Endothelial cell of umbilical vein (primary cell): ENCODE measurements around the gene EHD1. TPM values are rescaled to one million over a fixed set of nuclear protein-coding genes. Genes with fewer than 3 reads are reported as not detected.

Experiments
- BruUV-seq: library from RNA; stranded (reverse); fragments of 400-500 nt; replicated peaks from 2 replicates; lab custom pipeline; 2021; lab: Mats Ljungman, UMichigan
- CTCF ChIA-PET: fragments of 300-600, 350-600 bp; sonication (Branson Sonifier 250); formaldehyde crosslinking; loops from one replicate; lab custom pipeline; 2021; ENCODE audit warnings: antibody characterized with exemption, inconsistent platforms; lab: Charles Lee
- POLR2A ChIA-PET: fragments of 300-600, 350-600 bp; sonication (Branson Sonifier 250); formaldehyde crosslinking; loops from one replicate; lab custom pipeline; 2021; ENCODE audit warnings: antibody characterized with exemption, inconsistent platforms; lab: Charles Lee
- DNase-seq: peaks from one replicate; pipeline ENCODE4 v3.0.0-alpha.2; 2011; ENCODE audit warnings: low read depth, low spot score
- FAIRE-seq: peaks from 2 replicates; lab custom pipeline; 2011; peaks lifted over from hg19 to GRCh38; lab: Jason Lieb, UNC
- H2AFZ ChIP-seq: 2 replicates; pipeline ENCODE4 v1.6.0; 2012; ENCODE audit warnings: low read depth, low read length, control low read depth, inconsistent platforms
- H3K27ac ChIP-seq: 2 replicates; pipeline ENCODE4 v1.5.1; 2011; ENCODE audit warnings: low read depth, mild to moderate bottlenecking, control low read depth, low read length, moderate library complexity; ENCODE audit not compliant: insufficient read depth
- H3K27me3 ChIP-seq, 2 experiments: 2 replicates each; pipeline versions ENCODE4 v1.6.0 to v1.6.1; 2011; ENCODE audit warnings: low read length in 2 of 2, mixed read lengths in 1 of 2; ENCODE audit not compliant: control insufficient read depth in 2 of 2, insufficient read depth in 2 of 2
- H3K36me3 ChIP-seq, 2 experiments: 2 replicates in 1 of 2; 3 replicates in 1 of 2; pipeline ENCODE4 v1.5.1; 2011; ENCODE audit warnings: low read length in 2 of 2, mild to moderate bottlenecking in 1 of 2, moderate library complexity in 1 of 2; ENCODE audit not compliant: control insufficient read depth in 2 of 2, insufficient read depth in 2 of 2; ENCODE audit errors: extremely low read depth in 1 of 2
- H3K4me1 ChIP-seq: 3 replicates; pipeline ENCODE4 v1.5.1; 2011; ENCODE audit warnings: mild to moderate bottlenecking, low read length; ENCODE audit not compliant: control insufficient read depth, insufficient read depth; ENCODE audit errors: extremely low read depth
- H3K4me2 ChIP-seq: 2 replicates; pipeline ENCODE4 v1.6.1; 2011; ENCODE audit warnings: low read length, control low read depth, mixed read lengths; ENCODE audit not compliant: insufficient read depth
- H3K4me3 ChIP-seq, 3 experiments: fragments of 200-600 bp in 1 of 3; sonication (generic), shearing (Covaris generic) in 1 of 3; replicated peaks in 1 of 3; 2 replicates each; pipeline ENCODE4 v1.5.1; 2011 to 2016; ENCODE audit warnings: control low read depth in 3 of 3, low read length in 3 of 3, mild to moderate bottlenecking in 2 of 3, inconsistent platforms in 1 of 3, low read depth in 1 of 3, moderate library complexity in 1 of 3; ENCODE audit not compliant: insufficient read depth in 1 of 3
- H3K79me2 ChIP-seq: 2 replicates; pipeline ENCODE4 v1.6.0; 2012; ENCODE audit warnings: low read length, inconsistent platforms; ENCODE audit not compliant: control insufficient read depth, insufficient read depth
- H3K9ac ChIP-seq: replicated peaks from 2 replicates; pipeline ENCODE3; 2011; ENCODE audit warnings: low read length, control low read depth; ENCODE audit not compliant: insufficient read depth; ENCODE audit errors: extremely low read depth
- H3K9me1 ChIP-seq: replicated peaks from 3 replicates; pipeline ENCODE4 v1.6.0; 2011; ENCODE audit warnings: mild to moderate bottlenecking, low read length; ENCODE audit not compliant: control insufficient read depth, insufficient read depth; ENCODE audit errors: extremely low read depth
- H3K9me3 ChIP-seq: replicated peaks from 2 replicates; pipeline ENCODE4 v1.5.1; 2012; ENCODE audit warnings: low read length, inconsistent platforms; ENCODE audit not compliant: control insufficient read depth, insufficient read depth
- H4K20me1 ChIP-seq: replicated peaks from 2 replicates; pipeline ENCODE3; 2011; ENCODE audit warnings: mild to moderate bottlenecking, low read length; ENCODE audit not compliant: control insufficient read depth, insufficient read depth; ENCODE audit errors: extremely low read depth
- CTCF ChIP-seq, 2 donors: IDR thresholded peaks; 1 replicate in 1 of 2; 2 replicates in 1 of 2; pipeline ENCODE4 v1.5.1; 2011; ENCODE audit warnings: low read length in 2 of 2, mild to moderate bottlenecking in 2 of 2, moderate library complexity in 2 of 2, control low read depth in 1 of 2, inconsistent platforms in 1 of 2, low read depth in 1 of 2; ENCODE audit not compliant: insufficient read depth in 1 of 2; ENCODE audit errors: extremely low read depth in 1 of 2
- EZH2 ChIP-seq: IDR thresholded peaks from 2 replicates; pipeline ENCODE4 v1.6.1; 2012; ENCODE audit warnings: borderline replicate concordance, low read depth, mild to moderate bottlenecking, moderate library complexity, low read length, inconsistent platforms; ENCODE audit not compliant: severe bottlenecking
- FOS ChIP-seq: IDR thresholded peaks from 2 replicates; pipeline ENCODE4 v1.6.1; 2011; ENCODE audit warnings: mild to moderate bottlenecking, low read length, moderate library complexity, borderline replicate concordance; ENCODE audit not compliant: insufficient read depth
- GATA2 ChIP-seq: IDR thresholded peaks from 2 replicates; pipeline ENCODE4 v1.7.0; 2011; ENCODE audit warnings: low read depth, mild to moderate bottlenecking, moderate library complexity, mixed read lengths, low read length; ENCODE audit not compliant: insufficient read length, insufficient read depth
- JUN ChIP-seq: IDR thresholded peaks from 2 replicates; pipeline ENCODE4 v1.6.1; 2011; ENCODE audit warnings: borderline replicate concordance, low read depth; ENCODE audit not compliant: insufficient read length, insufficient read depth
- MAX ChIP-seq: IDR thresholded peaks from 2 replicates; pipeline ENCODE4 v1.6.1; 2011; ENCODE audit not compliant: insufficient read depth, insufficient read length
- MYC ChIP-seq: IDR thresholded peaks from one replicate; pipeline ENCODE4 v1.6.1; 2011; ENCODE audit warnings: mild to moderate bottlenecking, low read depth, low read length
- POLR2A ChIP-seq: IDR thresholded peaks from 2 replicates; pipeline ENCODE4 v1.6.1; 2012; ENCODE audit warnings: low read depth, mild to moderate bottlenecking, control low read depth, low read length
- POLR2AphosphoS5 ChIP-seq: IDR thresholded peaks from 2 replicates; pipeline ENCODE4 v1.6.1; 2012; ENCODE audit warnings: low read depth, mild to moderate bottlenecking, control low read depth, low read length, moderate library complexity; ENCODE audit not compliant: insufficient read depth
- dilution Hi-C: fragments of 300-500 bp; cut with MboI; formaldehyde crosslinking; loops from one replicate; pipeline ENCODE4 v1.15.0; 2019; ENCODE audit warnings: low sequenced_read_pairs; ENCODE audit not compliant: extremely low pct_ligation_motif_present
- intact Hi-C: fragments of 100-400 bp; cut with micrococcal nuclease; formaldehyde crosslinking; loops from one replicate; pipeline ENCODE4 v1.10.0; 2022
- polyA plus RNA-seq, 4 experiments: library from polyadenylated mRNA; depleted of rRNA in 3 of 4; stranded (reverse) in 3 of 4; unstranded in 1 of 4; fragments of >200 nt; gene quantifications; 2 replicates each; pipeline versions ENCODE4 v1.2.1 to v1.2.3, GENCODE V29; 2011 to 2012; ENCODE audit warnings: missing spikeins in 1 of 4
- total RNA-seq: library from RNA; stranded (reverse); gene quantifications from 2 replicates; pipeline ENCODE4 v1.2.3, GENCODE V29; 2021

Gene EHD1
- total and polyA plus RNA-seq, 2 donors (not counting 3 experiments of a cell fraction or from before 2014, with no cell fraction given) = 109 to 136 TPM

GRCh38 chr11:64855596-64856304 lies 22.7 kb downstream of the EHD1 start:
- Histone ChIP-seq H3K9ac (peak overlapping the region; percentile 4), H3K27ac (peak overlapping the region; percentile 74), H3K79me2 (peaks cover 28% of the 10 kb centered on the region), H3K4me2 (no peak overlapping the region), H3K9me3 (no peaks in the 10 kb centered on the region), H3K4me3 (no peak overlapping the region), H3K4me1 (peaks cover 37% of the 10 kb centered on the region), H3K27me3 (no peaks in the 10 kb centered on the region), H3K36me3 (peaks cover 0 to 21% of the 10 kb centered on the region in 2 experiments), H4K20me1 (no peaks in the 10 kb centered on the region), H2AFZ (no peak overlapping the region), H3K9me1 (no peaks in the 10 kb centered on the region)
- ChIA-PET CTCF (interaction anchor here (0.6 to 9.1 kb wide), 12 partner anchors 8 to 76 kb away, joined by 3 to 101 read pairs (median 6); partner anchors contain the start of genes CDC42BPG and EHD1), POLR2A (interaction anchor here (1.0 to 2.8 kb wide), 6 partner anchors 9 to 22 kb away, joined by 3 to 18 read pairs (median 9); partner anchors contain the start of gene EHD1)
- TF ChIP-seq POLR2AphosphoS5 = no peak
- TF ChIP-seq JUN = no peak
- no peak for TF ChIP-seq GATA2
- TF ChIP-seq EZH2 = no peak
- no peak for TF ChIP-seq MAX
- TF ChIP-seq FOS = no peak
- no peak for TF ChIP-seq CTCF (IDR thresholded peaks at IDR 0.05; ENCODE audit: extremely low read depth in 1 of 2, insufficient read depth in 1 of 2, low read depth in 1 of 2, low read length in 2 of 2)
- no peak for TF ChIP-seq POLR2A
- no peak for TF ChIP-seq MYC
- DNase-seq (no peak), FAIRE-seq (no peak)
- no TSS peak for BruUV-seq
- intact Hi-C loops (loop anchor here (1.0 to 2.0 kb wide), 3 partner anchors 14 to 61 kb away; partner anchors contain the start of genes ATG2A and EHD1), dilution Hi-C loops (no loop called here)
